ENCODE measurements around the gene REST.
"Not testable (repeated sequence)": the region's sequence is repeated elsewhere in the genome, so short reads cannot be mapped to it uniquely, and the experiment has no call there.

The REST gene

GRCh38 chr4:56914336-56914735 lies 6.6 kb downstream of the REST start:
- H3K4me3 ChIP-seq (ENCODE audit: low read length), result no peak overlapping the region
- no peak for DNase-seq (ENCODE audit: low read depth)
- no peak for TF ChIP-seq CTCF (conservative IDR thresholded peaks at IDR 0.05; ENCODE audit: low read depth, low read length)

GRCh38 chr4:56914977-56915376 lies 7.3 kb downstream of the REST start:
- H3K4me3 ChIP-seq (ENCODE audit: low read length); DNase-seq (ENCODE audit: low read depth): not testable (repeated sequence)

- DNase-seq (ENCODE audit: low read depth), result no peak
These were observed 19.5 kb downstream of the REST start for GRCh38 chr4:56927196-56927595.

GRCh38 chr4:56930638-56931037 lies 22.9 kb downstream of the REST start:
- TF ChIP-seq CTCF (conservative IDR thresholded peaks at IDR 0.05; ENCODE audit: low read depth, low read length), result no peak
- H3K4me3 ChIP-seq (ENCODE audit: low read length), result no peak overlapping the region
- no peak for DNase-seq (ENCODE audit: low read depth)

More at GRCh38 chr4:56927196-56927595, 19.5 kb downstream of the REST start:
- TF ChIP-seq CTCF (conservative IDR thresholded peaks at IDR 0.05; ENCODE audit: low read depth, low read length), result no peak
- H3K4me3 ChIP-seq (ENCODE audit: low read length), result no peak overlapping the region

- DNase-seq (ENCODE audit: low read depth), result no peak
- TF ChIP-seq CTCF (conservative IDR thresholded peaks at IDR 0.05; ENCODE audit: low read depth, low read length), result no peak
- no peak overlapping the region for H3K4me3 ChIP-seq (ENCODE audit: low read length)
These were observed 24.2 kb downstream of the REST start for GRCh38 chr4:56931924-56932323.

GRCh38 chr4:56937262-56937661 lies 29.6 kb downstream of the REST start:
- no peak for TF ChIP-seq CTCF (conservative IDR thresholded peaks at IDR 0.05; ENCODE audit: low read depth, low read length)
- DNase-seq (ENCODE audit: low read depth), result no peak
- no peak overlapping the region for H3K4me3 ChIP-seq (ENCODE audit: low read length)

- not testable (repeated sequence) for H3K4me3 ChIP-seq (ENCODE audit: low read length); DNase-seq (ENCODE audit: low read depth)
These were observed 32.1 kb downstream of the REST start for GRCh38 chr4:56939826-56940225.

GRCh38 chr4:56940403-56940802 lies 32.7 kb downstream of the REST start:
- no peak for DNase-seq (ENCODE audit: low read depth)
- no peak overlapping the region for H3K4me3 ChIP-seq (ENCODE audit: low read length)
- TF ChIP-seq CTCF (conservative IDR thresholded peaks at IDR 0.05; ENCODE audit: low read depth, low read length), result no peak
